Left lobe of liver (tissue), 2 donors: Measurements from ENCODE around the gene PRDM16. TPM values are rescaled to one million over a fixed set of nuclear protein-coding genes. Genes with fewer than 3 reads are reported as not detected.

ENCODE experiments used
- ATAC-seq: fragments of 200-7000 bp; cut with Tn5 transposase; one replicate; pipeline ENCODE4 v1.9.1; 2020; ENCODE audit warnings: mild to moderate bottlenecking, moderate library complexity
- DNase-seq: peaks from one replicate; pipeline ENCODE4 v3.0.0-alpha.2; 2020; ENCODE audit warnings: low spot score
- total RNA-seq: library from RNA; stranded (reverse); gene quantifications from one replicate; pipeline ENCODE4 v1.2.1, GENCODE V29; 2021
- donor health status: DM: no; HTN: no; CAD: no; lungs with moderate emphysema.
- donor health status: DM: no; HTN: yes; CAD: no.

The PRDM16 gene
- total RNA-seq: 0.43 TPM

DNA sequence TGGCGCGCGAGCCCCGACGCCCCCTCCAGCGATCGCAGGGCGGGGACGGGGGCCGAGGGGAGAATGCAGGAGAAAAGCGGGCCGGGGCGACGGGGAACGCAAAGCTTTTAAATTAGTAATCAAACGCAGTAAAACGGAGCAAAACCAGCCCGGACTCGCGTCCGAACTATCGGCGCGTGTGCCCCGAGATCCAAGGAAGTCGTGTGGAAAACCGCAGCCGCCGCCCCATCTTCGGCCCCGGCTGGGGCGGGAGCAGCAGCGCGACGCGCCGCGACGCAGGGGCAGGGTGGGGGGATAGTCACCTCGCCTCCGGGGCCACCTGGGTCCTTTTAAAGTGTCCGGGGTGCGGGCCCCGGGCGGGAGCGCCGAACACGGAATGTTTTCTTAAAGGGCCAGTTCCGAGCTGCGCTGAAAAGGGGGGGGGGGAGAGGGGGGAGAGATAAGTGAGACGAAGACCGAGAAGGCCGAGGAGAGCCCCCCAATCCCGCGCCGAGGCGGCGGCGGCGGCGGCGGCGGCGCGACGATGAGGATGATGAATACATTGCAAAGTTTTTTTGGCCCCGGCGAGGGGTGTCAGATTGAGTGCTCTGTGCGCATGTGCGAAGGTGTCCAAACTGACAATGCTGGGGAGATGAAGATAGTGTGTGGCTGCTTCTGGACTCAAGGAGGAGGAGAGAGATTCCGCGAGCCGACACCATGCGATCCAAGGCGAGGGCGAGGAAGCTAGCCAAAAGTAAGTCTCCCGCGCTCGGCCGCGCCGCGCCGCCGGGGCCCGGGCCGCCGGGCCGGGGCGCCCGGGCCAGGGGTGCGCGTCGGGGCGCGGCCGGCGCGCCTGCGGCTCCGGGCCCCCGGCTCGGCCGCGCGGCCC is at the start of gene PRDM16:
PRDM16 (plus strand) TSS at position 640 of the 868 bp plus-strand sequence; CDS start at position 697, 57 bp downstream.
- no peak for ATAC-seq
- no peak for DNase-seq

DNA sequence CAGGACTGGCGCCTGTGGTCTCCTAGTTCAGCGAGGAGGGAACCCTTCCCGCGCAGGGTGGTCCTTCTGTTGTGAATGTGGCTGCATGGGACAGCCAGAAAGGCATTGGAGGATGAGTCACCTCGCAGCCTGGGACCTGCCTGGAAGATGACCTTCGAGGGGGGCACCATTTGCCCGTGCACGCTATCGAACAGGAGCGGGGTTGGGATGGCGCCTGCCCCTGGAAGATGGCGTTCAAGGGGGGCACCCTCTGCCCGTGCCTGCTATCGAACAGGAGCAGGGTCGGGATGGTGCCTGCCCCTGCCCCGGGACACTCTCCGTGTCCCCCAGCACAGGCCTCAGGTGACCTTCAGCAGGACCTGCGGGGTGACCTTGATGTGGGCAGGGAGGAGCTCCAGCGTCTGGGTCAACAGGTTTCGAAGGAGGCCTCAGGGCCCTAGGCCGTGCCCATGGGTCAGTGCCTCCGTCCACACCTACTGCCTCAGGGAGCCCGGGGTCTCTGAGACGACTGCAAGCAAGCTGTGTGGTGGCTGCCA is 49.4 kb upstream of the PRDM16 start:
- no peak for DNase-seq

GRCh38 chr1:3020263-3020909 is 48.6 kb upstream of the PRDM16 start:
- DNase-seq (no peak), ATAC-seq (no peak)

More for the DNA sequence above, 49.4 kb upstream of the PRDM16 start:
- ATAC-seq: no peak

DNA sequence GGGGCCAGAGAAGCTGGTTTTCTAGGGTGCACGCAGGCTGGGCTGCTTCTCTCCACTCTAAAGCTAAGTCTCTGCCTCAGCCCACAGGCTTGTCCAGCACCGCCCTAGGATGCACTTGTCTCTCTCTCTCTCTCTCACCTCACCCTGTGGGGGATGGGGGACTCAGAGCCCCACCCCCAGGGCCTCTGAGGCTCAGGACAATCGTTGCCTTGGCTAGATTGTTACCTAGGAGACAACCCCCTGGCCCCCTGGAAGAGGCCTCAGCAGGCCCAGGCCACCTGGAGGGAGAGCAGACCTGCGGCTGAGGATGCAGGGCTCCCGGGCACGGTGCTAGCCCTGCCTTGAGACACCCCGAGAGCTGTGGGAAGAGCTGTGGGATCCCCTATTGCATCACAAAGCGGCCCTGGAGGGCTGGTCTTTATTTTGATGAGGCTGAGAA is 47.8 kb upstream of the PRDM16 start, which contains the start of gene ACTRT2:
ACTRT2 (plus strand) TSS at position 235 of the 439 bp plus-strand sequence. CDS start 220 bp downstream, outside the sequence.
- no peak for DNase-seq

GRCh38 chr1:3021801-3022401 is 47.1 kb upstream of the PRDM16 start:
- ATAC-seq (no peak), DNase-seq (no peak)

More for the DNA sequence above, 47.8 kb upstream of the PRDM16 start, which contains the start of gene ACTRT2:
- no peak for ATAC-seq

GRCh38 chr1:3022511-3022973 is 46.5 kb upstream of the PRDM16 start:
- DNase-seq: no peak
- no peak for ATAC-seq

DNA sequence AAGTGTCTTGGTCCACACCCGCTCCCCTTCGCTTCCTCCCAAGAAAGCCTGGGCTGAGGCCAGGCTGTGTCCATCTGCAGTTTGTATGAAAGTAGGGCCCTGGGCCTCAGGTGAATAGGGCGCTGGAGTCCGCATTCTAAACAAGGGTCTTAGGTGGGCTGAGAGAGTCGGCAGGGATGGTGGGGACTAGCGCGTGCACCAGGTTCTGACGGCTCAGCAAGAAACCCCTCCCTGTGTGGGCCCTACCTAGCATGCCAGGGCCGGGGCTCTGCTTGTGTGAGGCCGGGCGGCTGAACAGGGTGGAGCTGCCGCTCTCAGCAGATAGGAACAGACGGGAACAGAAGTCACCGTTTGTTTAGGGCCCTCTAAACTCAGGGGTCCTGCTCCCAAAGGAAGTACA is 46.0 kb upstream of the PRDM16 start:
- DNase-seq (no peak), ATAC-seq (no peak)

DNA sequence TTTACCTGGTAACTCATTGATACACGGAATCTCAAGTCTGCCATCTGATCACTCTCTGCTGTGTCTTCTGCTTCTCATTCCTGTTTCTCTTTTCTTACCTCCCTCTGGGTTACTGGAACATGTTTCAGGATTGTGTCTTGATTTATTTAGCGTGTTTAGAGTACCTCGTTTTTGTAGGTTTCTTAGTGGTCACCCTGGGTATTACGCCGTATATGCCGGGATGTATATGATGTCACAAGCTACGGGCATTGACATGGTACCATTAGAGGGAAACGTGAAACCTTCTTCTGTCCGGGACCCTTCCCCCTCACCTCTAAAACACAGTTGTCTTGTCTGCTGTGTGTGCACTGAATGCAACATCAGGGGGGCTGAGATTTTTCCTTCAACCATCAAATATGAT is 45.0 kb upstream of the PRDM16 start:
- DNase-seq: no peak
- no peak for ATAC-seq

DNA sequence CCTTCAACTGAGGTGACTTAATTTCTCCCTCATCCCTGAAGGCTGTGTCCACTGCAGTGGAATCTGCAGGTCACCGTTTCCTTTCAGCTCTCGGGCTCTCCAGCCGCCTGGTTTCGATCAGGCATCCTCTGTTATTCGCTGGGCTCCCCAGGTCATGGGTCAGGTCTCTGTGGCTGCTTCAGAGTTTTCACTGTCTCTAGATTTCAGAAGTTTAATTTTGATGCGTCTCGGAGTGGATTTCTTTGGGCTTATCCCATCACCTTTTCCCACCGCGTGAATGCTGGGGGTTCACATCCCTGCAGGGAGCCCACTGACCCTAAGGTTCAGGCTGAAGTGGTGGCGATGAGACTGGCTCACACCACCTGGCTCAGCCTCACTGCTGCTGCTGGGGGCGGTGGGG is 44.4 kb upstream of the PRDM16 start:
- DNase-seq (no peak), ATAC-seq (no peak)

DNA sequence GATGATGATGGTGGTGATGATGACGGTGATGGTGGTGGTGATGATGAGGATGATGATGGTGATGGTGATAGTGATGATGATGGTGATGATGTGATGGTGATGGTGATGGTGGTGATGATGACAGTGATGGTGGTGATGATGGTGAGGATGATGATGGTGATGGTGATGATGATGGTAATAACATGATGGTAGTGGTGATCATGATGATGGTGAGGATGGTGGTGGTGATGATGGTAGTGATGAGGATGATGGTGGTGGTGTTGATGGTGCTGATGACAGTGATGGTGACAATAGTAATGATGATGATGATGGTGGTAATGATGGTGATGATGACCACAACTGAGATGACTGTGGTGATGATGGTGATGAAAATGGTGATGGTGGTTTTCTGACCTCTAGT is 42.9 kb upstream of the PRDM16 start:
- no peak for ATAC-seq
- no peak for DNase-seq

- no peak for DNase-seq
- no peak for ATAC-seq
Observed at GRCh38 chr1:3026581-3027391, 42.2 kb upstream of the PRDM16 start.

GRCh38 chr1:3027611-3028371 is 41.2 kb upstream of the PRDM16 start:
- ATAC-seq (no peak), DNase-seq (no peak)

- no peak for ATAC-seq
- DNase-seq: no peak
Observed at GRCh38 chr1:3028531-3029282, 40.3 kb upstream of the PRDM16 start.

- ATAC-seq: no peak
- no peak for DNase-seq
Observed at GRCh38 chr1:3029481-3029961, 39.5 kb upstream of the PRDM16 start.

DNA sequence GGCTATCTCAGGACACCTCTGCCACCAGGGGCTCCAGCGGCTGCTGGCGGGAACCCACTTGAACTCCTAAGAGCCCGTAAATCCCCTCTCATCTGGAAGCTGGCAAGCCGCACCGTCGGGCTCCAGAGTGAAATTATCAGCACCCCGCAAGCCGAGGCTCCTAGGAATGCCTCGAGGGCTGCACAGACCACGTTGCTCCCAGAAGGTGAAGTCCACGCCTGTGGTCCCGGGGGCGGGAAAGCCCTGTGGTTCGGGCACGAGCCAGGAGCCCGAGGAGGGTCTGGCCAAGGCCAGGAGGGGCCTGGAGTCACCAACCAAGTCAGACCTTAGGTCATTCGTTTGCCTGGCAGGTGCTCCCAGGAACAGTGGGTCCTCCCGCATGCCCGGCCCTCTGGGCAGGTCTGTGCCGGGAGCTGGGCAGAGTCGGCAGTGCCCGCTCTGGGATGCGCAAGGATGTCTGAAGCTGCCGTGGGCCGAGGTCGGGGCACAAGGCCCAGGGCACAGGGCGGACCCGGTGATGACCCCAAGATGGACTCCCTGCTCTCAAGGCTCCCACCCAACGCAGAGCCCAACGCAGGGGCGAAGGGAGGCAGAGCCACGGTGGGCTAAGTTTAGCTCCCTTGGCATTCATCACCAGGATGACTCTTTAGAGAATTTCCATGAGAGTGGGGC is 38.9 kb upstream of the PRDM16 start:
- ATAC-seq (no peak), DNase-seq (no peak)

DNA sequence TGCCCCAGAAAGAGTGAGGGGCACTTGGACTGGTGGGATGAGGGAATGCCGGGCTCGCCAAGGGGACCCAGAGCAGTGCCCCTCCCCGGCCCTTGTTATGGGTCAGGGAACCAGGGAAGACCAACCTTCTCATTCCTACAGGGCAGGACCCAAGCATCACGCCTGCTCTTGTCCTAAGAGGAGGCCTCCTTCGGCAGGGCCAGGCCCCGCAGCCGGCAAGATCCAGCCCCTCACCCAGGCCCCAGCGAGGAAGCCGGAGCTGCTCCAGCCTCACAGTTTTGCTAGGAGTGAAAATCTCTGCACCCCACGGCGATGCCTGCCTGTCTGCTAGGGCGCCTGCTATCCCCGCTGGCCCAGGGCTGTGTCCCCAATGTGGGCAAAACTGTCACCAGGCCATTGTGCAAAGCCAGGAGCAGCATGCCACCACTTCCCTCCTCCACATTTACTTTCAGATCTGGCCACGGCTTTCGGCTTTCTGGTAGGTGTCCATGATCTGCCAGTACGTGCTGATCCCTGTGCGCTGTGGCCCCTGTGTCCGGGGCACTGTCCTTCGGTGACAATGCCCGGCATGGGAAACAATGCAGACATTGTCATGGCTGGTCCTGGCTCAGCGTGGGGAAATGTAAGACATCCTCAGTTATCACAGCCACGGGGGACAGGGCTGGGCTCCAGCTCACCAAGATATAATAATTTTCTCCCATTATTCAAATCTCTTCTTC is 38.2 kb upstream of the PRDM16 start:
- ATAC-seq: no peak
- DNase-seq: no peak

DNA sequence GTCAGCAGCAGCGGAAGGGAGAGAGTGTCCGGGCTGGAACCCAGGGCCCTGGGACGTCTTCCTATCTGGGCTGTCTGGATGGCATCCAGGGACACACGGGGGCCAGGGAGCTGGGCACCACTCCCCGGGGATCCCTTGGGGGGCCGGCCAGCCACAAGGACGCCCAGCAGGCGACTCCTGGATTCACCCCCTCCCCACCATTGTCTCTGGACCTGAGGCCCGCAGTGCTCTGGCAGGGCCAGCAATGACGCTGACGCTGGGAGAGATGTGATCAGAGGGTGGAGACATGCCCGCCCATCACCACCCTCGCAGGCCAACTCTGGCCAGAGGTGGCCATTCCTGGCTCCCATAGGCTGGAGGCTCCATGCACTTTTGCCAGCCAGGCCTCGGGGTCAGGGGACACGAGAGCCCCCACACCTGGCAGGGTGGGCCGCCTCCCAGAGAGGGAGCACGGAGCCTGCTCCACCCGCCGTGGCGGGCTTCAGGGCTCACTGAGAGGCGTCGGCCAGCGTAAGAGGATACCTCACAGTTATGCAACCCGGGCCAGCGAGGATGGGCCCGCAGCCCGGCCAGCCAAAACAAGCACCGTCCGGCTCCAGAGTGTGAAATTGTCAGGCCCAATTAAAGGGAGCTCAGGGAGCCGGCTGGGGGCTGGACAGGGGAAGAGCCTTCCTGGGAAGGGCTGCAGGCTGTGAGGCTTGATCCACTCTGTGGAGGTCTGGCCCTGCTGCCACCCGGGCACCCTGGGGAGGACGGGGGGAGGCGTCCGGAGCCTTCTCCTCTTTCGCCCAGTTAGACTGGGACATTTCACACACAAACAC is 37.4 kb upstream of the PRDM16 start:
- ATAC-seq (no peak), DNase-seq (no peak)
